Neural cell (in vitro differentiated cells): Measurements from ENCODE around the gene ADORA2B.

ENCODE experiments used
- CTCF ChIP-seq: fragments of 450-650 bp; IDR thresholded peaks from 2 replicates; pipeline ENCODE4 v1.5.1; 2014; ENCODE audit warnings: antibody characterized with exemption, mild to moderate bottlenecking, moderate library complexity; ENCODE audit not compliant: poor library complexity, severe bottlenecking
- EZH2 ChIP-seq: fragments of 200-600, 300-800 bp; shearing (Covaris generic), sonication (generic); IDR thresholded peaks from 2 replicates; pipeline ENCODE4 v1.6.1; 2014; ENCODE audit warnings: antibody characterized with exemption, low read length, borderline replicate concordance, mild to moderate bottlenecking; ENCODE audit not compliant: insufficient read depth, poor library complexity, severe bottlenecking
- MXI1 ChIP-seq: fragments of 450-650 bp; conservative IDR thresholded peaks from 2 replicates; pipeline ENCODE4 v1.6.1; 2014; ENCODE audit warnings: antibody characterized with exemption, mild to moderate bottlenecking; ENCODE audit not compliant: poor library complexity, severe bottlenecking
- POLR2AphosphoS5 ChIP-seq: IDR thresholded peaks from 2 replicates; pipeline ENCODE4 v1.6.1; 2012
- RAD21 ChIP-seq: fragments of 450-650 bp; conservative IDR thresholded peaks from 2 replicates; pipeline ENCODE4 v1.6.1; 2014; ENCODE audit warnings: antibody characterized with exemption, mild to moderate bottlenecking, moderate library complexity
- REST ChIP-seq: IDR thresholded peaks from 2 replicates; pipeline ENCODE4 v1.6.1; 2012; ENCODE audit warnings: borderline replicate concordance
- SMC3 ChIP-seq: fragments of 450-650 bp; conservative IDR thresholded peaks from 2 replicates; pipeline ENCODE4 v1.6.1; 2014; ENCODE audit warnings: antibody characterized with exemption, mild to moderate bottlenecking, moderate library complexity; ENCODE audit not compliant: poor library complexity
- TAF1 ChIP-seq: IDR thresholded peaks from 2 replicates; pipeline ENCODE4 v1.6.1; 2012; ENCODE audit warnings: low read depth

DNA sequence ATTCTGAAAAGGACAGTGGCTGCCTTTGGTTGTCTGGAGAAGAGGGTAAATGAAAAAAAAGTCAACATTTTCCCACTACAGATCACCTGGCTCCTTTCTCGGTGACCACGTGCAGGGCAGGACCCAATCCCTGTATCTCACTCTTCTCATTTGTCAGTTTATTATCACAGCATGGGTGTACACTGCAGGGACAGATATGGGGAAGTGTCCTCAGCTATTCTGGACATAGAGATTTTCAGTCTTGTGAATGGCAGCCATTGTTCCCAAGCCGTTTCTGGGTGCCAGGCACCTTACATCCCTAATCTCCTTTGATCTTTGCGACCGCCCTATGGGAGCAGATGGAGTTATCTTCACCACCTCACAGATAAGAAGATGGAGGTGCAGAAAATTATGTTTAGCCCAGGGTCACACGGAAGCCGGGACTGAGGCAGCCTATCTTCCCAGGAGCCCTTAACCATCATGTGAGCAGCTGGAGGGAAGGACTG lies 7.2 kb downstream of the ADORA2B start:
- TF ChIP-seq CTCF (no peak), POLR2AphosphoS5 (no peak), REST (no peak), RAD21 (no peak), SMC3 (no peak), EZH2 (no peak), TAF1 (no peak), MXI1 (no peak)
